HEK293 (cell line): ENCODE data around the gene SIGLEC1.

ENCODE experiments used
- CTCF ChIA-PET: fragments of 350-600 bp; formaldehyde crosslinking; extraction: SDS; loops from one replicate; lab custom pipeline; 2021; ENCODE audit warnings: antibody characterized with exemption; lab: Yijun Ruan, JAX
- POLR2A ChIA-PET: fragments of 300-600 bp; formaldehyde crosslinking; extraction: SDS; loops from one replicate; lab custom pipeline; 2020; ENCODE audit warnings: antibody characterized with exemption, inconsistent platforms; lab: Yijun Ruan, JAX
- H3K27ac ChIP-seq: fragments of 200-500 bp; sonication (Bioruptor generic); 2 replicates; pipeline ENCODE4 v1.5.1; 2014; ENCODE audit warnings: low read depth, low read length, control low read depth, inconsistent platforms; ENCODE audit errors: extremely low read depth
- H3K36me3 ChIP-seq, 2 experiments: fragments of 200-500 bp in 1 of 2; sonication (Bioruptor generic) in 1 of 2; 1 replicate in 1 of 2; 2 replicates in 1 of 2; pipeline ENCODE4 v1.5.1; 2014 to 2017; ENCODE audit warnings: inconsistent platforms in 2 of 2, low read length in 2 of 2; ENCODE audit not compliant: control insufficient read depth in 2 of 2, insufficient read depth in 1 of 2
- H3K4me1 ChIP-seq: fragments of 200-500 bp; sonication (Bioruptor generic); 2 replicates; pipeline ENCODE4 v1.5.1; 2014; ENCODE audit warnings: mild to moderate bottlenecking, low read length, inconsistent platforms; ENCODE audit not compliant: control insufficient read depth, insufficient read depth
- H3K4me3 ChIP-seq: 2 replicates; pipeline ENCODE4 v1.5.1; 2011; ENCODE audit warnings: low read depth, mild to moderate bottlenecking, control low read depth, low read length, moderate library complexity
- H3K9me3 ChIP-seq: fragments of 200-500 bp; sonication (Bioruptor generic); 2 replicates; pipeline ENCODE4 v1.5.1; 2014; ENCODE audit warnings: low read depth, low read length, inconsistent platforms; ENCODE audit not compliant: control insufficient read depth, insufficient read depth
- FEZF1 ChIP-seq: fragments of 450-650 bp; formaldehyde crosslinking; IDR thresholded peaks from 2 replicates; pipeline ENCODE4 v1.5.1; 2016; ENCODE audit warnings: missing biosample characterization, missing genetic modification characterization
- REST ChIP-seq: fragments of 450-650 bp; formaldehyde crosslinking; IDR thresholded peaks from 2 replicates; pipeline ENCODE4 v1.5.1; 2016; ENCODE audit warnings: missing biosample characterization, missing genetic modification characterization
- ZBTB48 ChIP-seq: fragments of 450-650 bp; formaldehyde crosslinking; IDR thresholded peaks from 2 replicates; pipeline ENCODE4 v1.5.1; 2016; ENCODE audit warnings: missing biosample characterization, missing genetic modification characterization
- ZNF157 ChIP-seq: fragments of 450-650 bp; formaldehyde crosslinking; IDR thresholded peaks from 2 replicates; pipeline ENCODE4 v1.5.1; 2016; ENCODE audit warnings: missing biosample characterization, missing genetic modification characterization
- ZNF239 ChIP-seq: fragments of 450-650 bp; formaldehyde crosslinking; IDR thresholded peaks from 2 replicates; pipeline ENCODE4 v1.5.1; 2016; ENCODE audit warnings: missing biosample characterization, missing genetic modification characterization
- ZNF416 ChIP-seq: fragments of 450-650 bp; formaldehyde crosslinking; IDR thresholded peaks from 2 replicates; pipeline ENCODE4 v1.5.1; 2016; ENCODE audit warnings: missing biosample characterization, missing genetic modification characterization
- ZNF513 ChIP-seq: fragments of 450-650 bp; IDR thresholded peaks from 2 replicates; pipeline ENCODE4 v1.5.1; 2018; ENCODE audit warnings: missing biosample characterization, missing genetic modification characterization
- ZNF548 ChIP-seq: fragments of 450-650 bp; formaldehyde crosslinking; IDR thresholded peaks from 2 replicates; pipeline ENCODE4 v1.5.1; 2016; ENCODE audit warnings: missing biosample characterization, missing genetic modification characterization
- ZNF549 ChIP-seq: fragments of 450-650 bp; IDR thresholded peaks from 2 replicates; pipeline ENCODE4 v1.5.1; 2018; ENCODE audit warnings: missing biosample characterization, missing genetic modification characterization, mild to moderate bottlenecking, inconsistent platforms, moderate library complexity
- ZNF645 ChIP-seq: fragments of 450-650 bp; formaldehyde crosslinking; IDR thresholded peaks from 2 replicates; pipeline ENCODE4; 2016; ENCODE audit warnings: missing biosample characterization, missing genetic modification characterization
- ZNF660 ChIP-seq: fragments of 450-650 bp; IDR thresholded peaks from 2 replicates; pipeline ENCODE4 v1.5.1; 2018; ENCODE audit warnings: missing biosample characterization, mild to moderate bottlenecking, missing genetic modification characterization
- ZNF677 ChIP-seq: fragments of 450-650 bp; IDR thresholded peaks from 2 replicates; pipeline ENCODE4 v1.5.0; 2018; ENCODE audit warnings: missing biosample characterization, mild to moderate bottlenecking, missing genetic modification characterization, moderate library complexity
- ZNF837 ChIP-seq: fragments of 450-650 bp; formaldehyde crosslinking; IDR thresholded peaks from 2 replicates; pipeline ENCODE4 v1.5.1; 2016; ENCODE audit warnings: missing biosample characterization, missing genetic modification characterization
- ZSCAN23 ChIP-seq: fragments of 450-650 bp; formaldehyde crosslinking; IDR thresholded peaks from 2 replicates; pipeline ENCODE4 v1.5.1; 2016; ENCODE audit warnings: missing biosample characterization, missing genetic modification characterization
- TF ChIP-seq, protein P1 (sequence below): fragments of 450-650 bp; IDR thresholded peaks from 2 replicates; pipeline ENCODE4 v1.5.1; 2018; ENCODE audit warnings: missing biosample characterization, mild to moderate bottlenecking, missing genetic modification characterization
- TF ChIP-seq, protein P2 (sequence below): fragments of 450-650 bp; formaldehyde crosslinking; IDR thresholded peaks from 2 replicates; pipeline ENCODE4 v1.5.1; 2016; ENCODE audit warnings: missing biosample characterization, missing genetic modification characterization
- TF ChIP-seq, protein P3 (sequence below): fragments of 450-650 bp; formaldehyde crosslinking; IDR thresholded peaks from 2 replicates; pipeline ENCODE4 v1.5.1; 2016; ENCODE audit warnings: missing biosample characterization, missing genetic modification characterization

SIGLEC1 gene

GRCh38 chr20:3705491-3705969 lies 6.9 kb downstream of the SIGLEC1 start:
- H3K9me3 ChIP-seq = no peaks in the 10 kb centered on the region
- no peak overlapping the region for H3K27ac ChIP-seq
- no peak for TF ChIP-seq ZNF549 (tag by site-specific recombination)
- TF ChIP-seq ZNF645 = no peak
- TF ChIP-seq ZNF677 (tag by site-specific recombination) = no peak
- TF ChIP-seq ZNF548 (tag by site-specific recombination) = no peak
- TF ChIP-seq, protein P1, sequence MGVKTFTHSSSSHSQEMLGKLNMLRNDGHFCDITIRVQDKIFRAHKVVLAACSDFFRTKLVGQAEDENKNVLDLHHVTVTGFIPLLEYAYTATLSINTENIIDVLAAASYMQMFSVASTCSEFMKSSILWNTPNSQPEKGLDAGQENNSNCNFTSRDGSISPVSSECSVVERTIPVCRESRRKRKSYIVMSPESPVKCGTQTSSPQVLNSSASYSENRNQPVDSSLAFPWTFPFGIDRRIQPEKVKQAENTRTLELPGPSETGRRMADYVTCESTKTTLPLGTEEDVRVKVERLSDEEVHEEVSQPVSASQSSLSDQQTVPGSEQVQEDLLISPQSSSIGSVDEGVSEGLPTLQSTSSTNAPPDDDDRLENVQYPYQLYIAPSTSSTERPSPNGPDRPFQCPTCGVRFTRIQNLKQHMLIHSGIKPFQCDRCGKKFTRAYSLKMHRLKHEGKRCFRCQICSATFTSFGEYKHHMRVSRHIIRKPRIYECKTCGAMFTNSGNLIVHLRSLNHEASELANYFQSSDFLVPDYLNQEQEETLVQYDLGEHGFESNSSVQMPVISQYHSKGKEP (tag by site-specific recombination) = no peak
- TF ChIP-seq, protein P2, sequence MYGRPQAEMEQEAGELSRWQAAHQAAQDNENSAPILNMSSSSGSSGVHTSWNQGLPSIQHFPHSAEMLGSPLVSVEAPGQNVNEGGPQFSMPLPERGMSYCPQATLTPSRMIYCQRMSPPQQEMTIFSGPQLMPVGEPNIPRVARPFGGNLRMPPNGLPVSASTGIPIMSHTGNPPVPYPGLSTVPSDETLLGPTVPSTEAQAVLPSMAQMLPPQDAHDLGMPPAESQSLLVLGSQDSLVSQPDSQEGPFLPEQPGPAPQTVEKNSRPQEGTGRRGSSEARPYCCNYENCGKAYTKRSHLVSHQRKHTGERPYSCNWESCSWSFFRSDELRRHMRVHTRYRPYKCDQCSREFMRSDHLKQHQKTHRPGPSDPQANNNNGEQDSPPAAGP = no peak
- no peak for TF ChIP-seq ZNF416 (tag by site-specific recombination)
- TF ChIP-seq ZNF513 (tag by site-specific recombination) = no peak
- no peak for TF ChIP-seq ZSCAN23
- TF ChIP-seq, protein P3, sequence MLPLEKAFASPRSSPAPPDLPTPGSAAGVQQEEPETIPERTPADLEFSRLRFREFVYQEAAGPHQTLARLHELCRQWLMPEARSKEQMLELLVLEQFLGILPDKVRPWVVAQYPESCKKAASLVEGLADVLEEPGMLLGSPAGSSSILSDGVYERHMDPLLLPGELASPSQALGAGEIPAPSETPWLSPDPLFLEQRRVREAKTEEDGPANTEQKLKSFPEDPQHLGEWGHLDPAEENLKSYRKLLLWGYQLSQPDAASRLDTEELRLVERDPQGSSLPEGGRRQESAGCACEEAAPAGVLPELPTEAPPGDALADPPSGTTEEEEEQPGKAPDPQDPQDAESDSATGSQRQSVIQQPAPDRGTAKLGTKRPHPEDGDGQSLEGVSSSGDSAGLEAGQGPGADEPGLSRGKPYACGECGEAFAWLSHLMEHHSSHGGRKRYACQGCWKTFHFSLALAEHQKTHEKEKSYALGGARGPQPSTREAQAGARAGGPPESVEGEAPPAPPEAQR (tag by site-specific recombination) = no peak
- TF ChIP-seq ZNF837 = no peak
- no peak for TF ChIP-seq ZNF157 (tag by site-specific recombination)
- TF ChIP-seq ZBTB48 (tag by site-specific recombination) = no peak
- no peak for TF ChIP-seq ZNF239
- no peak for TF ChIP-seq REST
- TF ChIP-seq FEZF1 (tag by site-specific recombination) = no peak
- no peak for TF ChIP-seq ZNF660 (tag by site-specific recombination)
- H3K4me1 ChIP-seq = no peaks in the 10 kb centered on the region
- POLR2A ChIA-PET = no interaction called here
- H3K4me3 ChIP-seq = no peak overlapping the region
- CTCF ChIA-PET = interaction anchor here (1.2 to 3.7 kb wide), 3 partner anchors 10 to 142 kb away, joined by 4 to 20 read pairs (median 4); no protein-coding TSS in a partner anchor
- H3K36me3 ChIP-seq = no peaks in the 10 kb centered on the region
